Kidney epithelial cell (primary cell): Measurements from ENCODE around the gene GPR132. TPM values are rescaled to one million over a fixed set of nuclear protein-coding genes. Genes with fewer than 3 reads are reported as not detected.

Experiments
- DNase-seq: peaks from one replicate; pipeline ENCODE4 v3.0.0-alpha.2; 2010; ENCODE audit warnings: low read depth
- H3K27me3 ChIP-seq: 2 replicates; pipeline ENCODE4 v1.6.0; 2011; ENCODE audit warnings: low read length; ENCODE audit not compliant: control insufficient read depth, insufficient read depth
- H3K36me3 ChIP-seq: 2 replicates; pipeline ENCODE4 v1.5.1; 2011; ENCODE audit warnings: low read length; ENCODE audit not compliant: control insufficient read depth, insufficient read depth
- H3K4me3 ChIP-seq: 2 replicates; pipeline ENCODE4 v1.5.1; 2011; ENCODE audit warnings: low read depth, mild to moderate bottlenecking, control low read depth, low read length
- CTCF ChIP-seq: IDR thresholded peaks from 2 replicates; pipeline ENCODE4 v1.5.1; 2011; ENCODE audit warnings: mild to moderate bottlenecking, moderate library complexity, low read length, control low read depth, inconsistent platforms; ENCODE audit not compliant: insufficient read depth, poor library complexity, severe bottlenecking
- total RNA-seq: library from RNA; depleted of rRNA; stranded (reverse); fragments of >200 nt; gene quantifications from 2 replicates; pipeline ENCODE4 v1.2.3, GENCODE V29; 2015

Gene GPR132
- total RNA-seq, 1 donor from 2014 or later = 1.7 TPM

DNA sequence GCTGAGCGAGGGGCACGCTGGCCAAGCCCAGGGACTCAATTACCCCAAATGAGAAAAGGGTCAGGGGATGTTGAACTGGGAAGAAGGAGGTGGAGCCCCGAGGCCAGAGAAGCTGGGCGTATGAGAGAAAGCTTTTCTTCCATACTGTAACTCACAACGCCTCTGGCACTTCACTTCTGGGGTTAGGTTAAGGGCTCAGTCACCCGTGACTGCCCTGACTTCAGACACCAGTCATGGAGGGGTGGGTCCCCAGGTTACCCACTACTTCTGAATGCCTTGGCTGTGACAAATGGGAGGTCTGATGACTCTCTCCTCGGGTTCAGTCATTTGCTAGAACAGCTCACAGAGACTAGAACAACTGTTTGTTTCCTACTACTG lies 5.5 kb upstream of the GPR132 start:
- no peak for TF ChIP-seq CTCF

GRCh38 chr14:105069871-105070759 lies 4.9 kb upstream of the GPR132 start:
- peaks cover 3% of the 10 kb centered on the region for H3K27me3 ChIP-seq
- no peak for TF ChIP-seq CTCF
- no peaks in the 10 kb centered on the region for H3K36me3 ChIP-seq
- no peak for DNase-seq
- no peak overlapping the region for H3K4me3 ChIP-seq

More for the DNA sequence above, 5.5 kb upstream of the GPR132 start:
- Histone ChIP-seq H3K36me3 (no peaks in the 10 kb centered on the region), H3K27me3 (peaks cover 3% of the 10 kb centered on the region), H3K4me3 (no peak overlapping the region)
- DNase-seq = no peak

DNA sequence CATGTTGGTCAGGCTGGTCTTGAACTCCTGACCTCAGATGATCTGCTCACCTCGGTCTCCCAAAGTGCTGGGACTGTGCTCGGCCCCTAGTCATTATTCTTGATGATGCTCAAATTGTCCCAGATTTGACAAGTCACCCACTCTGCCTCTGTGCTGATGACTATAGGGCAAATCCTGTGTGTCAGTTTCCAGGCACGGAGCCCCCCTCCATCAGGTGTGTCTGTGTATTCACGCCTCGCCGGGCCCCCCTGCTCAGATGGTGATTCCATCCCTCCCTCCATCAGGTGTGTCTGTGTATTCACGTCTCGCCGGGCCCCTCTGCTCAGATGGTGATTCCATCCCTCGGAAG lies 4.3 kb upstream of the GPR132 start:
- no peak overlapping the region for H3K4me3 ChIP-seq
- H3K36me3 ChIP-seq = no peaks in the 10 kb centered on the region
- DNase-seq = no peak
- no peaks in the 10 kb centered on the region for H3K27me3 ChIP-seq
- TF ChIP-seq CTCF = no peak

DNA sequence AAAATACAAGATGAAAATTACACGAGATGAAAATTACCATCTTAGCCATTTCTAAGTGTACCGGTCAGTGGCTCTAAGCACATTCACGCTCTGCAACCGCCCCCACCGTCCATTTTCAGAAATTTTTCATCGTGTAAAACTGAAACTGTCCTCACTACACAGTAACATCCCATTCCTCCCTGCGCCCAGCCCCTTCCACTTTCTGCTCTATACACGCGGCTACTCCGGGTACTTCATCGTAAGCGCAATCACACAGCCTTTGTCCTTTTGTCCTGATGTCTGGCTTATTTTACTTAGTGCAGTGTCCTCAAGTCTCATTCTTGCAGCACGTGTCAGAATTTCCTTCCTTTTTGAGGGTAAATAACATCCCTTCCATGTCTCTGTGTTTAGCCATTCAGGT lies 3.6 kb upstream of the GPR132 start:
- no peak for DNase-seq

GRCh38 chr14:105067969-105068301 lies 2.7 kb upstream of the GPR132 start:
- no peak for DNase-seq
- no peaks in the 10 kb centered on the region for H3K36me3 ChIP-seq
- TF ChIP-seq CTCF = no peak

More for the DNA sequence above, 3.6 kb upstream of the GPR132 start:
- no peaks in the 10 kb centered on the region for H3K27me3 ChIP-seq
- no peak overlapping the region for H3K4me3 ChIP-seq
- TF ChIP-seq CTCF = no peak
- H3K36me3 ChIP-seq = no peaks in the 10 kb centered on the region

More at GRCh38 chr14:105067969-105068301, 2.7 kb upstream of the GPR132 start:
- Histone ChIP-seq H3K4me3 (no peak overlapping the region), H3K27me3 (no peaks in the 10 kb centered on the region)
